WTC11 (cell line): ENCODE measurements around the gene RTN4RL1.

Experiments used
- CTCF ChIP-seq: fragments of 200-600 bp; IDR thresholded peaks from 2 replicates; pipeline ENCODE4 v1.8.0; 2022; ENCODE audit warnings: antibody characterized with exemption
- ZSCAN18 ChIP-seq: fragments of 250-450 bp; sonication (Bioruptor Pico); IDR thresholded peaks from 2 replicates; pipeline ENCODE4 v2.1.2; 2022; ENCODE audit warnings: mild to moderate bottlenecking, moderate library complexity

- TF ChIP-seq CTCF = no peak
- no peak for TF ChIP-seq ZSCAN18
Measured at GRCh38 chr17:1916316-1916715, 108.8 kb downstream of the RTN4RL1 start.
